Lower lobe of right lung (tissue), 2 donors: ENCODE results near the gene CARS2. TPM values are rescaled to one million over a fixed set of nuclear protein-coding genes. Genes with fewer than 3 reads are reported as not detected.

ENCODE experiments used
- ATAC-seq, 2 donors: fragments of 200-7000 bp; cut with Tn5 transposase; one replicate each; pipeline ENCODE4 v1.9.1; 2020 to 2022; ENCODE audit warnings: mild to moderate bottlenecking in 2 of 2, moderate library complexity in 2 of 2
- DNase-seq: peaks from one replicate; pipeline ENCODE4 v3.0.0-alpha.2; 2020
- H3K27ac ChIP-seq: fragments of 200-600 bp; one replicate; pipeline ENCODE4 v1.8.0; 2022
- H3K27me3 ChIP-seq: fragments of 200-600 bp; one replicate; pipeline ENCODE4 v1.8.0; 2022; ENCODE audit warnings: low read depth
- H3K36me3 ChIP-seq: fragments of 200-600 bp; one replicate; pipeline ENCODE4 v1.8.0; 2022; ENCODE audit warnings: mild to moderate bottlenecking
- H3K4me1 ChIP-seq: fragments of 200-600 bp; one replicate; pipeline ENCODE4 v1.8.0; 2022
- H3K4me3 ChIP-seq: fragments of 200-600 bp; one replicate; pipeline ENCODE4 v1.8.0; 2022; ENCODE audit warnings: mild to moderate bottlenecking
- H3K9me3 ChIP-seq: fragments of 200-600 bp; one replicate; pipeline ENCODE4 v1.8.0; 2022
- CTCF ChIP-seq: fragments of 200-600 bp; IDR thresholded peaks from one replicate; pipeline ENCODE4 v1.8.0; 2022; ENCODE audit warnings: antibody characterized with exemption, mild to moderate bottlenecking
- intact Hi-C: fragments of 100-400 bp; cut with DNase I; formaldehyde crosslinking; loops from one replicate; pipeline ENCODE4 v1.11.0; 2022
- total RNA-seq: library from RNA; stranded (reverse); fragmentation: NEBNext Ultra II Directional; extraction: Animal tissue kit (Norgen Biotek cat#: 25700); gene quantifications from one replicate; pipeline ENCODE4 v1.2.1, GENCODE V29; 2021
- donor health status: DM: no; HTN: yes; CAD: no; lungs with severe emphysema.

CARS2 gene
- total RNA-seq, 1 donor from 2014 or later, result 70.3 TPM

- Histone ChIP-seq H3K36me3 (peaks cover 83% of the 10 kb centered on the region), H3K4me1 (no peaks in the 10 kb centered on the region), H3K4me3 (no peak overlapping the region), H3K27me3 (no peaks in the 10 kb centered on the region), H3K27ac (no peak overlapping the region), H3K9me3 (no peaks in the 10 kb centered on the region)
- intact Hi-C loops, result no loop called here
- no peak for TF ChIP-seq CTCF
- ATAC-seq (peak in 1 of 2 donors; percentile 9), DNase-seq (no peak)
Measured at GRCh38 chr13:110627761-110628476, 78.0 kb downstream of the CARS2 start.

GRCh38 chr13:110627351-110627750, 78.6 kb downstream of the CARS2 start:
- H3K4me3 ChIP-seq, result no peak overlapping the region
- H3K4me1 ChIP-seq, result no peaks in the 10 kb centered on the region
- H3K27me3 ChIP-seq, result no peaks in the 10 kb centered on the region
- no peak for DNase-seq
- no peak for ATAC-seq
- no peaks in the 10 kb centered on the region for H3K9me3 ChIP-seq
- no peak overlapping the region for H3K27ac ChIP-seq
- H3K36me3 ChIP-seq, result peaks cover 85% of the 10 kb centered on the region
- no peak for TF ChIP-seq CTCF
- intact Hi-C loops, result no loop called here

GRCh38 chr13:110626521-110626920, 79.4 kb downstream of the CARS2 start:
- no peak overlapping the region for H3K27ac ChIP-seq
- H3K4me1 ChIP-seq, result no peaks in the 10 kb centered on the region
- intact Hi-C loops, result no loop called here
- H3K9me3 ChIP-seq, result no peaks in the 10 kb centered on the region
- H3K36me3 ChIP-seq, result peaks cover 80% of the 10 kb centered on the region
- no peak for DNase-seq
- no peak for TF ChIP-seq CTCF
- no peaks in the 10 kb centered on the region for H3K27me3 ChIP-seq
- no peak overlapping the region for H3K4me3 ChIP-seq
- no peak for ATAC-seq

GRCh38 chr13:110625771-110626321, 80.1 kb downstream of the CARS2 start:
- intact Hi-C loops, result no loop called here
- H3K4me1 ChIP-seq, result peaks cover 4% of the 10 kb centered on the region
- H3K4me3 ChIP-seq, result no peak overlapping the region
- no peaks in the 10 kb centered on the region for H3K27me3 ChIP-seq
- H3K27ac ChIP-seq, result no peak overlapping the region
- H3K9me3 ChIP-seq, result no peaks in the 10 kb centered on the region
- ATAC-seq, result no peak
- H3K36me3 ChIP-seq, result peaks cover 74% of the 10 kb centered on the region
- no peak for TF ChIP-seq CTCF
- no peak for DNase-seq

GRCh38 chr13:110624766-110625756, 80.9 kb downstream of the CARS2 start:
- H3K9me3 ChIP-seq, result no peaks in the 10 kb centered on the region
- no peak overlapping the region for H3K4me3 ChIP-seq
- DNase-seq (peak; percentile 31), ATAC-seq (no peak)
- no peak overlapping the region for H3K27ac ChIP-seq
- intact Hi-C loops, result no loop called here
- H3K27me3 ChIP-seq, result no peaks in the 10 kb centered on the region
- TF ChIP-seq CTCF, result no peak
- H3K36me3 ChIP-seq, result peaks cover 69% of the 10 kb centered on the region
- H3K4me1 ChIP-seq, result peaks cover 8% of the 10 kb centered on the region
